ENCODE data around the gene FSTL3.
"Not testable (repeated sequence)": the region's sequence is repeated elsewhere in the genome, so short reads cannot be mapped to it uniquely, and the experiment has no call there.

Gene FSTL3

DNA sequence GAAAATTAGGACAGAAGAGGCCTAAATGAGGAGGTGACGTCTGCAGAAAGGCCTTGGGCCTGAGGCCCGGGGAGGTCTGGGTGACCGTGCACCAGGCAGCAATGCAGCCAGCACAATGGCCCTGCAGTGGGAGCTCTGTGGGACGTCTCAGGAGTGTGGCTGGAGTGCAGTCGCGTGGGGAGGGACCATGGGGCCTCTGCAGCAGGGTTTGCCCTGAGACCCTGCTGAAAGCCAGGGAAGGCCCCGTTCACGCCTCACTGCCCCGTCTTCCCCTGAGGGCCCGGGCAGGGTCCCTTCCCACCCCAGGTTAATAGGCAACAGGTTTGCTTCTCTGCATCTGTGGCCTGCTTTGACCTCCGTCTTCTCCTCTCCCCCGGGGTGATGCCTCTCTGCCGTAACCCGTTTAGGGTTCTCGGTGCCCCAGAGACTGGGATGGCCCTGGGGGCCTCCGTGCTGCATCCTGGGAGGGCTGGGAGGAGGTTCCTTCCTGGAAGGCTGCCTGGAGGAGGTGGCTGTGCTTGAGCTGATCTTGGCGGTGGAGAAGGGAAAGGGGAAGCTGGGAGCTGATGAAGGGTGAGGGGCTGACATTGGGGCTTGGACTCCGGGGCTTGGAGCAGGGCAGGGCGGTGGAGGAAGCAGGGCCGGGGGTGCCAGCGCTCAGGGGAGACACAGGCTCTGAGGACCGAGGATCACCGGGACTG is 42.2 kb downstream of the FSTL3 start:
- DNase-seq = no peak

GRCh38 chr19:718991-719512 is 42.9 kb downstream of the FSTL3 start:
- no peak for DNase-seq

- DNase-seq = no peak
Observed at GRCh38 chr19:719636-720344, 43.6 kb downstream of the FSTL3 start.

- DNase-seq = no peak
Observed at GRCh38 chr19:720345-721160, 44.4 kb downstream of the FSTL3 start.

DNA sequence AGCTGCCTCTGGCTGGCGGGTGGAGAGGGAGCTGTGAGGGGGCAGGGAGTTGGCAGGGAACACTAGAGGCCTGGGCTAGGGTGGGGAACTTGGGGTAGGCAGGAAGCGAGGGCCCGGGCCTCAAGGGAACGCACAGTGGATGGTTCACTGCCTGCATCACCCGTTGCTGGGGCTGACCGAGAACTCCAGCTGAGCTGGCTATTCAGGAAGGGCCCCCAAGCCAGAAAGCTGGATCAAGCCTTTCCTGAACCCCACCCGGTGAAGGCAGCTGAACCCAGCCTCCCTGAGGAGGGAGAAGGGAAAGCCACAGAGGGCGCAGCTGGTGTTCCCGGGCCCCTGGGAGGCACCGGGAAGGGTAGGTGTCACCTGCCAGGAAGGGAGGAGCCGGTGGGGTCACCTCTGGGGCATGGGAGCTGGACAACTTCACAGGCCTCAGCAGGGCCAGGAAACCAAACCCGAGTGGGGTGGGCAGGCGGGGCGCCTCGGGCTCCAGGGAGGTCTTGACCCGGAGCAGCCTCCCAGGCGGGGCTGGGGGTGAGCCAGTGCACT is 46.4 kb downstream of the FSTL3 start:
- no peak for DNase-seq

DNA sequence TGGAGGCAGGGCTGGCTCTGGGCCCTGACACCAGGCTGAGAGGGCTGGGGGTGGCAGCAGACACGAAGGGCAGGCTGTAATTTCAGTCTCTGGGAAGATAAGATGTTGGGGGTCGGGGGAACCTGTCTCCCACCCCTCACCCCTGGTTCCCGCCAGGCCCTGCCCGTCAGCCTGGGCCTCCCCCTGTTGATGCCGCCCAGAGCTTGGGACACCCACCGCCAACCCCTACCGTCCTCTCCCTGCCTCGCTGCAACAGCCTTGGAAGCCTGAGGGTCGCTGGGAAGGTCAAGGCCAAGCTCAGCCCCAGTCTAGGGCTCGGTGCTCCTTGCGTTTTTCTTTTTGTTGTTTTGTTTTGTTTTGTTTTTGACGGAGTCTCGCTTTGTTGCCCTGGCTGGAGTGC is 47.1 kb downstream of the FSTL3 start:
- no peak for DNase-seq

DNA sequence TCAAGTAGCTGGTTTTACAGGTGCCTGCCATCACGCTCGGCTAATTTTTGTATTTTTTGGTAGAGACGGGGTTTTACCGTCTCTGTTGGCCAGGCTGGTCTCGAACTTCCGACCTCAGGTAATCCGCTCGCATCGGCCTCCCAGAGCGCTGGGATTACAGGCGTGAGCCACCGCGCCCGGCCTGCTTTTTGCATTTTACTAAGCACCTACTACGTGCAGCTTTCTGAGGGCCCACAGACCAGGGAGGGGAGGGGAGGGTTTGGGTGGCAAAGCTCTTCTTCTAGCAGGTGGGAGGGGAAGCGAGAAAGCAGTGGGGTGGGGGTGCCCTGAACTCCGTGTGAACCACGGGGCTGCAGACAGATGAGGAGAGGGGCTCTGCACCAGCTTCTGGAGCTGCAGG is 47.5 kb downstream of the FSTL3 start:
- DNase-seq = no peak

GRCh38 chr19:725461-726089 is 49.4 kb downstream of the FSTL3 start:
- no peak for DNase-seq

GRCh38 chr19:726993-727956 is 51.1 kb downstream of the FSTL3 start:
- DNase-seq = no peak

GRCh38 chr19:728011-728410 is 51.8 kb downstream of the FSTL3 start:
- no peak for DNase-seq

DNA sequence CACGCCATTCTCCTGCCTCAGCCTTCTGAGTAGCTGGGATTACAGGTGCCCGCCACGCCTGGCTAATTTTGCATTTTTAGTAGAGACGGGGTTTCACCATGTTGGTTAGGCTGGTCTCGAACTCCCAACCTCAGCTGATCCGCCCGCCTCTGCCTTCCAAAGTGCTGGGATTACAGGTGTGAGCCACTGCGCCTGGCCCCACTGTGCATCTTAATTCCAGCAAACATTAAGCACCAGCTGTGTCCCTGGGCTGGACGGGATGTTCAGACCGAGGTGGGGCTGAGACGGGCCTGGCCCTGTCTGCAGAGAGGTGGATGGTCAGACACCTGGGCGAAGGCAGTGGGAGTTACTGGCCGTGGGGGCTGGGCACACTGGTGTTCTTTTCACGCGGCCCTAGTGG is 53.4 kb downstream of the FSTL3 start:
- not testable (repeated sequence) for DNase-seq

DNA sequence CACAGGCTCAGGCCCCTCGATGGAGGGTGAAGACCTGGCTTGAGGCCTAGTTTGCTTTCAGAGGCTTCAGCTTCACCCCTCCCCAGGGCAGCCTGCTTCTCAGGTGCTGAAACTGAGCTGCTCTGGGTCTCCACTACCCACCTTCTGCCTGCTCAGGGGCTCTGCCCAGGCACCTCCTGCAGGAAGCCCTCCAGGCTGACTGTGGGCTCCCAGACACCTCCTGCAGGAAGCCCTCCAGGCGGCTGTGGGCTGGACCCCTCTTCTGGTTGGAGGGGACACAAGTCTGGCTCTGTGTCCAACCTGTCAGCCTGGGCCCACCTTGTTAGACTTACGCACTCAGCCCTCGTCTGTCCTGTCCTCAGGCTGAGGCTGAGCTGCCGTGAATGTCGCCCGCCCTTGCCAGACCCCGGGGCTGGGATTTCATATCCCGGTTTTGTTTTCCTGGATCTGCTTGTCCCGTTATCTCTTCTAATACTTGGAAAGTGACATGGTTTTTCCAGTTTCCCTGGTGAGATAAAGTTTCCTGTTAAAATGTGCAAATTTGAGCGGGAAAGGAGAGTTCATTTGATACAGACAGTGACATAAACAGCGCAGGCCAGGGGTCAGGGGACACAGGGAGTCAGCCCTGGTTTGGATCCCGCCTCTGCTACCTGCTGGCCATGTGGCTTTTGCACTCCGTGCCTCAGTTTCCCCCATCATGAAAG is 53.9 kb downstream of the FSTL3 start:
- no peak for DNase-seq

DNA sequence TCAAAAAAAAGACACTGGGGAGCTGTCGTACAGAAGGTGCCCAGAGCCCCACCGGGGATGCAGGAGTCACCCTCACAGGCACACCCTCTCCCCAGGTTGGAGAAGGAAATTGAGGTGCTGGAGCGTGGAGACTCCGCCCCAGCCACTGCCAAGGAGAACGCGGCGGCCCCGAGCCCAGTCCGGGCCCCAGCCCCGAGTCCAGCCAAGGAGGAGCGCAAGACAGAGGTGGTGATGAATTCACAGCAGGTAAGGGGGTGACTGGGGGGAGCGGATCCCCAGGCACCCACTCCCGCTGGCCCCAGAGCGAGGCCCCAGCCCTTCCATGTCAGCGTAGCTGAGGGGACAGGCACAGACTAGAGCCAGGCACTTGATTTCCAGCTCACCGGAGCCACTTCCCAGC is 54.8 kb downstream of the FSTL3 start:
- DNase-seq = no peak

DNA sequence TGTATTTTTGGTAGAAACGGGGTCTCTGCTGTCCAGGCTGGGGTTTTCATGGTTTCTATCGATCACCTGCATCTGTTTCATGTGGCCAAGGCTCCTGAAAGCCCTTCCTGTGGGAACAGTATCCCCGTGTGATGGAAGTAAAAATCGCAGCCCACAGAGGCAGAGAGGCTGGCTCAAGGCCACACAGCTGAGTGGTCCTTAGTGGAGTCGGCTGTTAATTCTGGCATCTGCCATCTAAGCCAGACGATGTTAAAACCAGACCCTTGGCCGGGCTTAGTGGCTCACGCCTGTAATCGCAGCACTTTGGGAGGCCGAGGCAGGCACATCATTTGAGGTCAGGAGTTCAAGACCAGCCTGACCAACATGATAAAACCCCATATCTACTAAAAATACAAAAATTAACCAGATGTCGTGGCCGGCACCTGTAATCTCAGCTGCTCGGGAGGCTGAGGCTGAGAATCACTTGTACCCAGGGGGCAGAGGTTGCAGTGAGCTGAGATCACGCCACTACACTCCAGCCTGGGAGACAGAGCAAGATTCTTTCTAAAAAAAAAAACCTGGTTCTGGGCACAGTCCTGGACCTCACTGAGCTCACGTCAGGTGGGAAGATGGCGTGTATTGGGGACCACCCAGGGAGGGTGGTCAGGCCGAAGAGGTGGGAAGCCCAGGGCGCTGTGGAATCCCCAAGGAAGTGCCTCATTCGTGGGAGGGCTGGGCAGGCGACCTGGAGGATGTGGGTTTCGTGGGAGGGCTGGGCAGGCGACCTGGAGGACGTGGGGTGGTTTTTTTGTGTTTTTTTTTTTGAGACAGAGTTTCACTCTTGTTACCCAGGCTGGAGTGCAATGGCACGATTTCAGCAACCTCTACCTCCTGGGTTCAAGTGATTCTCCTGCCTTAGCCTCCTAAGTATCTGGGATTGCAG is 56.2 kb downstream of the FSTL3 start:
- no peak for DNase-seq
